ENCODE measurements around the gene PCDHB8.
"Not testable (repeated sequence)": the region's sequence is repeated elsewhere in the genome, so short reads cannot be mapped to it uniquely, and the experiment has no call there.

The PCDHB8 gene

GRCh38 chr5:141177577-141178191 is at the start of gene PCDHB8:
Gene PCDHB8, plus strand, starts transcription at chr5:141177790. Its CDS starts 245 bp downstream, at chr5:141178035.
- not testable (repeated sequence) for DNase-seq (ENCODE audit: low read depth)

DNA sequence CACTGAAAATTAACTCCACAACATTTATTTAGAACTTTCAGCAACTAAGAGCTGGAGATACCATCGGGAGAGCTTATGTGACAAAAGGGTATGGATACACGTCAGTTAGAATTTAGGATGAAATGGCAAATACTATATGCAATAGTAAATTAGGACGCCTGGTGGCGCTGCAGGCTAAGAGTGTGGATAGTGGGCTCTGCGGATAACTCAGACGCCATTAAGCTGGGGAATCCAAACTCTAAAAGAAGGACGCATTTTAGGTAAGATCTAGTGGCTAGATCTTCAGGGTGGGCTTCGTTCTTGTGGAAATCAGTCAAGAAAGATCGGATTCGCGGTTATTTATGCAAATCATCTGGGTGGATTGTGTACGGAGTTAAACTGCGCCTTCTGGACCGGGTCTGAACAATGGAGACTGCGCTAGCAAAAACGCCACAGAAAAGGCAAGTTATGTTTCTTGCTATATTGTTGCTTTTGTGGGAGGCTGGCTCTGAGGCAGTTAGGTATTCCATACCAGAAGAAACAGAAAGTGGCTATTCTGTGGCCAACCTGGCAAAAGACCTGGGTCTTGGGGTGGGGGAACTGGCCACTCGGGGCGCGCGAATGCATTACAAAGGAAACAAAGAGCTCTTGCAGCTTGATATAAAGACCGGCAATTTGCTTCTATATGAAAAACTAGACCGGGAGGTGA is 42.4 kb upstream of the PCDHB8 start, which contains the start of gene PCDHB5:
Gene PCDHB5, plus strand, starts transcription at position 177 of the 688 bp plus-strand sequence. Its CDS starts 229 bp downstream, at position 406.
- no peak within 1 kb of the TSS for H3K4me3 ChIP-seq (ENCODE audit: low read depth, low read length)
- DNase-seq (ENCODE audit: low read depth) = no peak
- no peak for TF ChIP-seq CTCF (IDR thresholded peaks at IDR 0.05; ENCODE audit: insufficient read depth, low read depth, low read length, missing control alignments)

More at GRCh38 chr5:141177577-141178191, at the start of gene PCDHB8:
- H3K4me3 ChIP-seq (ENCODE audit: low read depth, low read length) = not testable (repeated sequence)

GRCh38 chr5:141135718-141136266 is 41.8 kb upstream of the PCDHB8 start:
- no peak for DNase-seq (ENCODE audit: low read depth)
- H3K4me3 ChIP-seq (ENCODE audit: low read depth, low read length) = no peak overlapping the region
- TF ChIP-seq CTCF (IDR thresholded peaks at IDR 0.05; ENCODE audit: insufficient read depth, low read depth, low read length, missing control alignments) = no peak

- H3K4me3 ChIP-seq (ENCODE audit: low read depth, low read length); DNase-seq (ENCODE audit: low read depth): not testable (repeated sequence)
Measured at GRCh38 chr5:141137346-141137745, 40.2 kb upstream of the PCDHB8 start.

GRCh38 chr5:141149812-141150211 is 27.8 kb upstream of the PCDHB8 start, which contains the start of gene PCDHB6:
Gene PCDHB6, plus strand, starts transcription at chr5:141150057. Its CDS starts 201 bp downstream, at chr5:141150258.
- TF ChIP-seq CTCF (IDR thresholded peaks at IDR 0.05; ENCODE audit: insufficient read depth, low read depth, low read length, missing control alignments) = no peak
- H3K4me3 ChIP-seq (ENCODE audit: low read depth, low read length) = no peak within 1 kb of the TSS
- DNase-seq (ENCODE audit: low read depth) = no peak

DNA sequence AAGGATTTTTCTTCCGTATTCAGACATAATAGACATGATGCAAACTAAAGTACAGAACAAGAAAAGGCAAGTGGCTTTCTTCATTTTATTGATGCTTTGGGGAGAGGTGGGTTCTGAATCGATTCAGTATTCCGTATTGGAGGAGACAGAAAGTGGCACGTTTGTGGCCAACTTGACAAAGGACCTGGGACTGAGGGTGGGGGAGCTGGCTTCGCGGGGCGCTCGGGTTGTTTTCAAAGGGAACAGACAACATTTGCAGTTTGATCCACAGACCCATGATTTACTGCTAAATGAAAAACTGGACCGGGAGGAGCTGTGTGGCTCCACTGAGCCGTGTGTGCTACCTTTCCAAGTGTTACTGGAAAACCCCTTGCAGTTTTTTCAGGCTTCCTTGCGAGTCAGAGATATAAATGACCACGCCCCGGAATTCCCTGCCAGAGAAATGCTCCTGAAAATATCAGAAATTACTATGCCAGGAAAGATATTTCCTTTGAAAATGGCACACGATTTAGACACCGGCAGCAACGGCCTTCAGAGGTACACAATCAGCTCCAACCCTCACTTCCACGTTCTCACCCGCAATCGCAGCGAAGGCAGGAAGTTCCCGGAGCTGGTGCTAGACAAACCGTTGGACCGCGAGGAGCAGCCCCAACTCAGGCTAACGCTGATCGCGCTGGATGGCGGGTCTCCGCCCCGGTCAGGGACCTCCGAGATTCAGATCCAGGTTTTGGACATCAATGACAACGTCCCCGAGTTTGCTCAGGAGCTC is 27.2 kb upstream of the PCDHB8 start:
- no peak for TF ChIP-seq CTCF (IDR thresholded peaks at IDR 0.05; ENCODE audit: insufficient read depth, low read depth, low read length, missing control alignments)
- no peak overlapping the region for H3K4me3 ChIP-seq (ENCODE audit: low read depth, low read length)
- no peak for DNase-seq (ENCODE audit: low read depth)

GRCh38 chr5:141150993-141151325 is 26.6 kb upstream of the PCDHB8 start:
- H3K4me3 ChIP-seq (ENCODE audit: low read depth, low read length) = no peak overlapping the region
- no peak for TF ChIP-seq CTCF (IDR thresholded peaks at IDR 0.05; ENCODE audit: insufficient read depth, low read depth, low read length, missing control alignments)
- no peak for DNase-seq (ENCODE audit: low read depth)

DNA sequence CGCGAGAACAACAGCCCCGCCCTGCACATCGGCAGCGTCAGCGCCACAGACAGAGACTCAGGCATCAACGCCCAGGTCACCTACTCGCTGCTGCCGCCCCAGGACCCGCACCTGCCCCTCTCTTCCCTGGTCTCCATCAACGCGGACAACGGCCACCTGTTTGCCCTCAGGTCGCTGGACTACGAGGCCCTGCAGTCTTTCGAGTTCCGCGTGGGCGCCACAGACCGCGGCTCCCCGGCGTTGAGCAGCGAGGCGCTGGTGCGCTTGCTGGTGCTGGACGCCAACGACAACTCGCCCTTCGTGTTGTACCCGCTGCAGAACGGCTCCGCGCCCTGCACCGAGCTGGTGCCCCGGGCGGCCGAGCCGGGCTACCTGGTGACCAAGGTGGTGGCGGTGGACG is 26.0 kb upstream of the PCDHB8 start:
- H3K4me3 ChIP-seq (ENCODE audit: low read depth, low read length); DNase-seq (ENCODE audit: low read depth): not testable (repeated sequence)

DNA sequence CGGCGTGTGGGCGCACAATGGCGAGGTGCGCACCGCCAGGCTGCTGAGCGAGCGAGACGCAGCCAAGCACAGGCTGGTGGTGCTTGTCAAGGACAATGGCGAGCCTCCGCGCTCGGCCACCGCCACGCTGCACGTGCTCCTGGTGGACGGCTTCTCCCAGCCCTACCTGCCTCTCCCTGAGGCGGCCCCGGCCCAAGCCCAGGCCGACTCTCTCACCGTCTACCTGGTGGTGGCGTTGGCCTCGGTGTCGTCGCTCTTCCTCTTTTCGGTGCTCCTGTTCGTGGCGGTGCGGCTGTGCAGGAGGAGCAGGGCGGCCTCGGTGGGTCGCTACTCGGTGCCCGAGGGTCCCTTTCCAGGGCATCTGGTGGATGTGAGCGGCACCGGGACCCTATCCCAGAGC is 25.5 kb upstream of the PCDHB8 start:
- not testable (repeated sequence) for H3K4me3 ChIP-seq (ENCODE audit: low read depth, low read length); DNase-seq (ENCODE audit: low read depth)

Data from GM12865 (cell line).